Activated T-helper 1 cell treated with anti-CD3 and anti-CD28 coated beads, Interleukin-2, amount 50 U/mL, for 16 hours (primary cell): ENCODE results near the gene DGAT2.

ENCODE experiments used
- DNase-seq, 2 donors: peaks; one replicate each; pipeline ENCODE4 v3.0.0-alpha.2; 2020; ENCODE audit warnings: low read depth in 1 of 2, low spot score in 1 of 2

The DGAT2 gene

GRCh38 chr11:75800136-75800675 lies 31.6 kb downstream of the DGAT2 start:
- no peak for DNase-seq

- no peak for DNase-seq
These were observed 32.3 kb downstream of the DGAT2 start for GRCh38 chr11:75800728-75801361.

GRCh38 chr11:75801362-75802020 lies 32.9 kb downstream of the DGAT2 start:
- no peak for DNase-seq

GRCh38 chr11:75802021-75802912 lies 33.7 kb downstream of the DGAT2 start:
- DNase-seq = no peak

- DNase-seq = peak; percentile 40 to 44
These were observed 34.6 kb downstream of the DGAT2 start for GRCh38 chr11:75802913-75803820.

GRCh38 chr11:75809111-75809510 lies 40.5 kb downstream of the DGAT2 start:
- no peak for DNase-seq

- DNase-seq = no peak
These were observed 41.4 kb downstream of the DGAT2 start for GRCh38 chr11:75809991-75810390.

GRCh38 chr11:75810637-75811390 lies 42.2 kb downstream of the DGAT2 start:
- DNase-seq = no peak

GRCh38 chr11:75811485-75811884 lies 42.9 kb downstream of the DGAT2 start:
- no peak for DNase-seq

- no peak for DNase-seq
These were observed 44.0 kb downstream of the DGAT2 start for GRCh38 chr11:75812542-75813040.

GRCh38 chr11:75813124-75813523 lies 44.5 kb downstream of the DGAT2 start:
- no peak for DNase-seq

GRCh38 chr11:75813622-75814039 lies 45.1 kb downstream of the DGAT2 start:
- DNase-seq = no peak

- DNase-seq = no peak
These were observed 45.7 kb downstream of the DGAT2 start for GRCh38 chr11:75814363-75814676.

GRCh38 chr11:75814677-75815344 lies 46.2 kb downstream of the DGAT2 start, which contains the start of gene UVRAG:
TSS of gene UVRAG (plus strand) at chr11:75815210. CDS start at chr11:75815408, 198 bp downstream.
- peak; percentile 94 to 96 for DNase-seq

GRCh38 chr11:75815345-75816168 lies 47.0 kb downstream of the DGAT2 start:
- DNase-seq = peak in 1 of 2 donors; percentile 37

- no peak for DNase-seq
These were observed 48.1 kb downstream of the DGAT2 start for GRCh38 chr11:75816561-75817239.

GRCh38 chr11:75820645-75821044 lies 52.1 kb downstream of the DGAT2 start:
- DNase-seq = no peak

- DNase-seq = no peak
These were observed 52.6 kb downstream of the DGAT2 start for GRCh38 chr11:75821202-75821601.
